LNCAP (cell line): ENCODE results near the gene ALDH16A1.
A peak's percentile ranks its signal among the peaks of the same experiment; 100 is the strongest.

Source experiments
- TF ChIP-seq, protein P1 (sequence below): fragments of 450-650 bp; IDR thresholded peaks from 2 replicates; pipeline ENCODE4 v1.5.1; 2017; ENCODE audit warnings: mild to moderate bottlenecking

The ALDH16A1 gene

DNA sequence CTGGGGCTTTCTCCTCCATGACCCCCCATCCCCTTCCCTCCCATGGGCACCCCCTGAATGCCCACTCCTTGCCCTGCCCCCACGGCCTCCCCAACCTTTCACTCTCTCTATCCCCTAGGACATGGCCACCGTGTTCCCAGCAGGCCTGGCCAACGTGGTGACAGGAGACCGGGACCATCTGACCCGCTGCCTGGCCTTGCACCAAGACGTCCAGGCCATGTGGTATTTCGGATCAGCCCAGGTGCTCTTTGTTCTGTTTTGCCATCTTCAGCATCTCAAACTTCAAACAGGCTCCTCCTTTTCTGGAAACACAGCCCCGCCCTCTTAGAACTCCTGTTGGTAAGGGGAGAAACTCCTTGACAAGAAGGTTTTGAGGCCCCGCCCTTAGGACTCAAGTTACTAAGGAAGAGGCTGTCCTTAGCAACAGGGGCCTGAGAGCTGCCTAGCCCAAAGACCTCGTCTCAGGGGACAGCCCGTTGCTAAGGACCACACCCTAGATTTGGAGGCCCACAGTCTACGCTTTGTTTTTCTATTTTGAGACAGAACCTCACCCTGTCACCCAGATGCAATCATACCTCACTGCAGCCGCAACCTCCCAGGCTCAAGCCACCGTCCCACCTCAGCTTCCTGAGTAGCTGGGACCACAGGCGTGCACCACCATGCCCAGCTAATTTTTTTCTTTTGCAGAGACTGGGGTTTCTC, 15.9 kb downstream of the ALDH16A1 start:
- TF ChIP-seq, protein P1, sequence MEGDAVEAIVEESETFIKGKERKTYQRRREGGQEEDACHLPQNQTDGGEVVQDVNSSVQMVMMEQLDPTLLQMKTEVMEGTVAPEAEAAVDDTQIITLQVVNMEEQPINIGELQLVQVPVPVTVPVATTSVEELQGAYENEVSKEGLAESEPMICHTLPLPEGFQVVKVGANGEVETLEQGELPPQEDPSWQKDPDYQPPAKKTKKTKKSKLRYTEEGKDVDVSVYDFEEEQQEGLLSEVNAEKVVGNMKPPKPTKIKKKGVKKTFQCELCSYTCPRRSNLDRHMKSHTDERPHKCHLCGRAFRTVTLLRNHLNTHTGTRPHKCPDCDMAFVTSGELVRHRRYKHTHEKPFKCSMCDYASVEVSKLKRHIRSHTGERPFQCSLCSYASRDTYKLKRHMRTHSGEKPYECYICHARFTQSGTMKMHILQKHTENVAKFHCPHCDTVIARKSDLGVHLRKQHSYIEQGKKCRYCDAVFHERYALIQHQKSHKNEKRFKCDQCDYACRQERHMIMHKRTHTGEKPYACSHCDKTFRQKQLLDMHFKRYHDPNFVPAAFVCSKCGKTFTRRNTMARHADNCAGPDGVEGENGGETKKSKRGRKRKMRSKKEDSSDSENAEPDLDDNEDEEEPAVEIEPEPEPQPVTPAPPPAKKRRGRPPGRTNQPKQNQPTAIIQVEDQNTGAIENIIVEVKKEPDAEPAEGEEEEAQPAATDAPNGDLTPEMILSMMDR = no peak

- TF ChIP-seq, protein P1 = no peak
Observed at GRCh38 chr19:49469828-49470614, 17.0 kb downstream of the ALDH16A1 start.

GRCh38 chr19:49470615-49470978, 17.6 kb downstream of the ALDH16A1 start:
- TF ChIP-seq, protein P1 = no peak

DNA sequence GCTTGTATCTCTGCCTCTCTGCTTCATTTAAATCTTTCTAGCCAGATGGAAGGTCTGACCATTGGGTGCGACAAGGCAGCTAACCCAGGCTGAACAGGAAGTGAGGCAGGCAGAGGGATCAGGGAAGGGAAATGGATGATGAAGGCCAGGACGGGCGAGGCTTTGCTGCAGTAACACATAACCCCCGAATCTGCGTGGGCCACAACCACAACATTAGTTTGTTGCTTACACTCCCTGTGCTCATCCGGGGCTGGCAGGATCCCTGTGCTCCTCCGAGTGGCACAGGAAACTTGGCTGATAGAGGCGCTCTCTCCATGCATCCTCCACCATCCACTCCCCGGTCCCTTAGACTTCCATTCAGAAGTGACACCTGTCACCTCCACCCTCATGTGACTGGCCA, 19.9 kb downstream of the ALDH16A1 start:
- TF ChIP-seq, protein P1 = no peak

DNA sequence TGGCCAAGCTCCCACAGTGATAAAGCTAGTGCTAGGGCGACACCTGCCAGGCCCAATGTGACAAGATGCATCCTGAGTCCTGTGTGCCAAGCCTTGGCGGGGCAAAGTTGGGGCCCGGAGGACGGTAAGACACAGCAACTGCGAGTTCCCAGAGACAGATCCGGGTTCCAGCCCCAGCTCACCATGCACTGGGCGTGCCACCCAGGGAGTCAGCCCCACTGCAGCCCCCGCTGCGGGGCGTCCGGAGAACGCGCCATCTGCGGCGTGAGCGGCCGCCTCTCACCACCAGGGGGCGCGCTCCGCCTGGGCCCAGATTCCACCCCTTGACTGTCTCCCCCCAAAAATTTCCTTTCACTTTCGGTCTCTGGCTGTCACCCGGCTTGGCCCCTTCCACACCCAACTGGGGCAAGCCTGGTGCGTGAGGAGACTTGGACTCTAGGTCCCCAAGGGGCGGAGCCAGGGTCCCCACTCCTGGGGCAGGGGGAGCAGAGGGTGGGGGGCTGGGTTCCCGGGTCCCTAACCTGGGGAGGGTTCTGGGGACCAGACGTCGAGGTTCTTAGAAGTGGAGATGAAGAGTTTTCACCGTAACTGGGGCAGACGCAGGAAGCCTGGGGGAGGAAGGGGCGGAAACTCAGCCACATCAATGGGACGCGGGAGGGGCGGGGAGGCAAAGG, 21.0 kb downstream of the ALDH16A1 start, which contains the start of gene FLT3LG:
FLT3LG (plus strand) TSS at position 348 of the 674 bp plus-strand sequence. CDS start 425 bp downstream, outside the sequence.
- TF ChIP-seq, protein P1 = peak; percentile 100

GRCh38 chr19:49474542-49474924, 21.5 kb downstream of the ALDH16A1 start:
- TF ChIP-seq, protein P1 = no peak

GRCh38 chr19:49475191-49475917, 22.3 kb downstream of the ALDH16A1 start:
- TF ChIP-seq, protein P1 = no peak
